ENCODE results near the gene ZNF420. TPM values are rescaled to one million over a fixed set of nuclear protein-coding genes. Genes with fewer than 3 reads are reported as not detected.
"Not testable (repeated sequence)": the region's sequence is repeated elsewhere in the genome, so short reads cannot be mapped to it uniquely, and the experiment has no call there.

Gene ZNF420
- total and polyA plus RNA-seq, 2 experiments from 2014 or later: 8.3 to 10.3 TPM

DNA sequence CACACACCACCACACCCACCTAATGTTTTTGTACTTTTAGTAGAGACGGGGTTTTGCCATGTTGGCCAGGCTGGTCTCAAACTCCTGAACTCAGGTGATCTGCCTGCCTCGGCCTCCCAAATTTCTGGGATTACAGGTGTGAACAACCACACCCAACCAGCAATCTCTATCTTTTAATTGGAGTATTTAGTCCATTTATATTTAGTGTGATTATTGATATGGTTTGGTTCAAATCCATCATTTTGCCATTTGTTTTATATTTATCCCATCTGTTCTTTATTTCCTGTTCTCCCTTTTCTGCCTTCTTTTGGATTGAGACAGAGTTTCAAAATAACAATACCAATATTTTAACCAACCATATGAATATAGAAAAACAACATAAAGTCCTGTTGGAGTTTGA, 4.1 kb downstream of the ZNF420 start:
- Histone ChIP-seq H3K4me3 (no peak overlapping the region), H3K27ac (no peak overlapping the region), H3K36me3 (no peaks in the 10 kb centered on the region), H3K9me3 (ENCODE audit: low read depth) (no peaks in the 10 kb centered on the region), H3K4me1 (ENCODE audit: low read depth) (peaks cover 4% of the 10 kb centered on the region), H3K27me3 (peaks cover 3% of the 10 kb centered on the region)
- TF ChIP-seq CTCF (IDR thresholded peaks at IDR 0.05; ENCODE audit: low read depth, low read length): no peak
- DNase-seq (ENCODE audit: low read depth in 1 of 2, low spot score in 1 of 2): no peak

DNA sequence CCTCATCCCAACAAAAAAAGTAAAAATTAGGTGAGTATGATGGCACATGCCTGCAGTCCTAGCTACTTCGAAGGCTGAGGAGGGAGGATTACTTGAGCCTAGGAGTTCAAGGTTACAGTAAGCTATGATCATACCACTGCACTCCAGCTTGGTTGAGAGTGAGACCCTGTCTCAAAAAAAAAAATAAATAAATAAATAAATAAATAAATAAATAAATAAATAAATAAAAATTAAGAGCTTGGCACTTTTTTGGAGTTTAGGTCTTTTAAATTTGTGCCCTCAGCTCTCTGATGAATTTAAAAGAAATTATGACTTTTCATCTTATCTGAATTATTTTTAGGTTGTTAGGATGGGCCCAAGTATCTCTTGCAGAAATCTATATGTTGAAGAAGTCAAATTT, 8.9 kb downstream of the ZNF420 start:
- no peaks in the 10 kb centered on the region for H3K9me3 ChIP-seq (ENCODE audit: low read depth)

GRCh38 chr19:37095859-37096258, 17.6 kb downstream of the ZNF420 start:
- Histone ChIP-seq H3K27ac (no peak overlapping the region), H3K4me3 (no peak overlapping the region), H3K4me1 (ENCODE audit: low read depth) (no peaks in the 10 kb centered on the region), H3K27me3 (no peaks in the 10 kb centered on the region), H3K36me3 (peaks cover 29% of the 10 kb centered on the region), H3K9me3 (ENCODE audit: low read depth) (no peaks in the 10 kb centered on the region)
- no peak for DNase-seq (ENCODE audit: low read depth in 1 of 2, low spot score in 1 of 2)
- no peak for TF ChIP-seq CTCF (IDR thresholded peaks at IDR 0.05; ENCODE audit: low read depth, low read length)

More for the DNA sequence above, 8.9 kb downstream of the ZNF420 start:
- Histone ChIP-seq H3K36me3 (peaks cover 22% of the 10 kb centered on the region), H3K4me1 (ENCODE audit: low read depth) (no peaks in the 10 kb centered on the region), H3K4me3 (no peak overlapping the region), H3K27ac (no peak overlapping the region), H3K27me3 (no peaks in the 10 kb centered on the region)
- no peak for DNase-seq (ENCODE audit: low read depth in 1 of 2, low spot score in 1 of 2)
- no peak for TF ChIP-seq CTCF (IDR thresholded peaks at IDR 0.05; ENCODE audit: low read depth, low read length)

GRCh38 chr19:37098570-37098969, 20.3 kb downstream of the ZNF420 start:
- Histone ChIP-seq H3K4me1 (ENCODE audit: low read depth) (no peaks in the 10 kb centered on the region), H3K27me3 (no peaks in the 10 kb centered on the region), H3K36me3 (peaks cover 12% of the 10 kb centered on the region), H3K27ac (no peak overlapping the region), H3K9me3 (ENCODE audit: low read depth) (no peaks in the 10 kb centered on the region), H3K4me3 (no peak overlapping the region)
- no peak for TF ChIP-seq CTCF (IDR thresholded peaks at IDR 0.05; ENCODE audit: low read depth, low read length)
- DNase-seq (ENCODE audit: low read depth in 1 of 2, low spot score in 1 of 2): no peak

- H3K9me3 ChIP-seq (ENCODE audit: low read depth); H3K4me1 ChIP-seq (ENCODE audit: low read depth); DNase-seq (ENCODE audit: low read depth in 1 of 2, low spot score in 1 of 2); H3K27me3 ChIP-seq; H3K36me3 ChIP-seq; H3K4me3 ChIP-seq; H3K27ac ChIP-seq: not testable (repeated sequence)
These were observed 25.9 kb downstream of the ZNF420 start for GRCh38 chr19:37104135-37104534.

DNA sequence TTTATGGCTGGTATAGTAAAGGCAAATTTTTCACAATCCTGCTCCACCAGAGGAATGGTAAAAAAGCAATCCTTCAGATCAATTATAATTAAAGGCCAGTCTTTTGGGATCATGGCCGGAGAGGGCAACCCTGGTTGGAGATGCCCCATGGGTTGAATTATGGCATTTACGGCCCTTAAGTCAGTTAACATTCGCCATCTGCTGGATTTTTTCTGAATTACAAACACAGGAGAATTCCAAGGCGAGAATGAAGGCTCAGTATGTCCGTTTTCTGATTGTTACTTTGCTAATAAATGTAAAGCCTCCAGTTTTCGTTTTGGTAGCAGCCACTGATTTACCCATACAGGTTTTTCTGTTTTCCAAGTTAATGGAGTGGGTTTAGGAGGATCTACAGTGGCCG, 33.5 kb downstream of the ZNF420 start:
- H3K4me3 ChIP-seq; DNase-seq (ENCODE audit: low read depth in 1 of 2, low spot score in 1 of 2); H3K27me3 ChIP-seq; H3K9me3 ChIP-seq (ENCODE audit: low read depth); H3K4me1 ChIP-seq (ENCODE audit: low read depth); H3K27ac ChIP-seq; H3K36me3 ChIP-seq: not testable (repeated sequence)

- no peak for DNase-seq (ENCODE audit: low read depth in 1 of 2, low spot score in 1 of 2)
- no peaks in the 10 kb centered on the region for H3K27me3 ChIP-seq
- H3K4me3 ChIP-seq: no peak overlapping the region
- no peaks in the 10 kb centered on the region for H3K36me3 ChIP-seq
- H3K27ac ChIP-seq: no peak overlapping the region
- no peak for TF ChIP-seq CTCF (IDR thresholded peaks at IDR 0.05; ENCODE audit: low read depth, low read length)
- H3K4me1 ChIP-seq (ENCODE audit: low read depth): no peaks in the 10 kb centered on the region
- no peaks in the 10 kb centered on the region for H3K9me3 ChIP-seq (ENCODE audit: low read depth)
These were observed 35.8 kb downstream of the ZNF420 start for GRCh38 chr19:37114001-37114400.

DNA sequence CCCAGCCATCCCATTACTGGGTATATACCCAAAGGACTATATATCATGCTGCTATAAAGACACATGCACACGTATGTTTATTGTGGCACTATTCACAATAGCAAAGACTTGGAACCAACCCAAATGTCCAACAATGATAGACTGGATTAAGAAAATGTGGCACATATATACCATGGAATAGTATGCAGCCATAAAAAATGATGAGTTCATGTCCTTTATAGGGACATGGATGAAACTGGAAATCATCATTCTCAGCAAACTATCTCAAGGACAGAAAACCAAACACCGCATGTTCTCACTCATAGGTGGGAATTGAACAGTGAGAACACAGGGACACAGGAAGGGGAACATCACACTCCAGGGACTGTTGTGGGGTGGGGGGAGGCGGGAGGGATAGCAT, 43.9 kb downstream of the ZNF420 start:
- H3K27ac ChIP-seq; DNase-seq (ENCODE audit: low read depth in 1 of 2, low spot score in 1 of 2); H3K4me3 ChIP-seq; H3K27me3 ChIP-seq; H3K4me1 ChIP-seq (ENCODE audit: low read depth); H3K36me3 ChIP-seq: not testable (repeated sequence)
- H3K9me3 ChIP-seq (ENCODE audit: low read depth): peaks cover 10% of the 10 kb centered on the region
